GM12878 (cell line): ENCODE data around the gene VCX2.

ENCODE experiments used
- CTCF ChIP-seq, 3 experiments: IDR thresholded peaks in 2 of 3; conservative IDR thresholded peaks in 1 of 3; 2 replicates each; pipeline ENCODE4 v1.5.1; 2011; ENCODE audit warnings: low read depth in 3 of 3, low read length in 3 of 3, mild to moderate bottlenecking in 3 of 3, control low read depth in 2 of 3, moderate library complexity in 2 of 3, inconsistent platforms in 1 of 3, mixed read lengths in 1 of 3; ENCODE audit not compliant: control insufficient read depth in 2 of 3, insufficient read depth in 1 of 3; ENCODE audit errors: extremely low read depth in 1 of 3
- SMC3 ChIP-seq: IDR thresholded peaks from 2 replicates; pipeline ENCODE4 v1.6.1; 2011; ENCODE audit warnings: low read length, improper control_type of control experiment, borderline replicate concordance

- TF ChIP-seq SMC3 (no peak), CTCF (IDR thresholded peaks at IDR 0.05 in 2 of 3, conservative IDR thresholded peaks at IDR 0.05 in 1 of 3; ENCODE audit: control insufficient read depth in 2 of 3, extremely low read depth in 1 of 3, insufficient read depth in 1 of 3, low read depth in 3 of 3, low read length in 3 of 3) (no peak)
These were observed 23.8 kb downstream of the VCX2 start for GRCh38 chrX:8147226-8147625.
